ENCODE measurements around the gene CDRT15.
"Not testable (repeated sequence)": the region's sequence is repeated elsewhere in the genome, so short reads cannot be mapped to it uniquely, and the experiment has no call there.

The CDRT15 gene

GRCh38 chr17:14236762-14237161 lies at the start of gene CDRT15:
Gene CDRT15, minus strand, starts transcription at chr17:14236862. Its CDS starts 29 bp downstream, at chr17:14236833.
- H3K4me1 Mint-ChIP-seq, ATAC-seq, H3K27me3 Mint-ChIP-seq, DNase-seq, H3K27ac Mint-ChIP-seq, H3K9me3 Mint-ChIP-seq, H3K4me3 Mint-ChIP-seq: not testable (repeated sequence)

GRCh38 chr17:14282726-14283125 lies 46.1 kb upstream of the CDRT15 start:
- H3K4me3 Mint-ChIP-seq = no peak overlapping the region
- H3K4me1 Mint-ChIP-seq = no peaks in the 10 kb centered on the region
- no peak for DNase-seq
- no peak for ATAC-seq
- peaks cover 15% of the 10 kb centered on the region for H3K27me3 Mint-ChIP-seq
- no peak overlapping the region for H3K27ac Mint-ChIP-seq
- H3K9me3 Mint-ChIP-seq = peaks cover 0 to 5% of the 10 kb centered on the region in 2 donors

- DNase-seq = no peak
- H3K4me3 Mint-ChIP-seq = no peak overlapping the region
- H3K9me3 Mint-ChIP-seq = peaks cover 0 to 5% of the 10 kb centered on the region in 2 donors
Observed at GRCh38 chr17:14281530-14281929, 44.9 kb upstream of the CDRT15 start.

GRCh38 chr17:14276535-14277250 lies 40.0 kb upstream of the CDRT15 start:
- DNase-seq = no peak
- Mint-ChIP-seq H3K27me3 (no peaks in the 10 kb centered on the region), H3K4me1 (no peaks in the 10 kb centered on the region), H3K27ac (no peak overlapping the region), H3K9me3 (peaks cover 0 to 16% of the 10 kb centered on the region in 2 donors), H3K4me3 (no peak overlapping the region)
- ATAC-seq = no peak

More at GRCh38 chr17:14281530-14281929, 44.9 kb upstream of the CDRT15 start:
- H3K27ac Mint-ChIP-seq = no peak overlapping the region
- no peaks in the 10 kb centered on the region for H3K4me1 Mint-ChIP-seq
- peaks cover 15% of the 10 kb centered on the region for H3K27me3 Mint-ChIP-seq
- no peak for ATAC-seq

- Mint-ChIP-seq H3K27ac (no peak overlapping the region), H3K27me3 (no peaks in the 10 kb centered on the region), H3K4me3 (no peak overlapping the region), H3K9me3 (peaks cover 0 to 2% of the 10 kb centered on the region in 2 donors), H3K4me1 (no peaks in the 10 kb centered on the region)
- no peak for ATAC-seq
- DNase-seq = no peak
Observed at GRCh38 chr17:14270508-14270907, 33.8 kb upstream of the CDRT15 start.

- Mint-ChIP-seq H3K9me3 (no peaks in the 10 kb centered on the region), H3K27ac (no peak overlapping the region), H3K4me1 (no peaks in the 10 kb centered on the region), H3K4me3 (no peak overlapping the region), H3K27me3 (no peaks in the 10 kb centered on the region)
- DNase-seq (no peak), ATAC-seq (no peak)
Observed at GRCh38 chr17:14269473-14269872, 32.8 kb upstream of the CDRT15 start.

- no peaks in the 10 kb centered on the region for H3K27me3 Mint-ChIP-seq
- DNase-seq (no peak), ATAC-seq (no peak)
- no peaks in the 10 kb centered on the region for H3K9me3 Mint-ChIP-seq
- no peak overlapping the region for H3K4me3 Mint-ChIP-seq
- no peak overlapping the region for H3K27ac Mint-ChIP-seq
- no peaks in the 10 kb centered on the region for H3K4me1 Mint-ChIP-seq
Observed at GRCh38 chr17:14268264-14268663, 31.6 kb upstream of the CDRT15 start.

GRCh38 chr17:14261406-14261805 lies 24.7 kb upstream of the CDRT15 start:
- DNase-seq (no peak), ATAC-seq (no peak)
- no peaks in the 10 kb centered on the region for H3K4me1 Mint-ChIP-seq
- no peak overlapping the region for H3K27ac Mint-ChIP-seq
- no peak overlapping the region for H3K4me3 Mint-ChIP-seq
- no peaks in the 10 kb centered on the region for H3K9me3 Mint-ChIP-seq
- H3K27me3 Mint-ChIP-seq = no peaks in the 10 kb centered on the region

GRCh38 chr17:14245629-14246028 lies 9.0 kb upstream of the CDRT15 start:
- H3K9me3 Mint-ChIP-seq = no peaks in the 10 kb centered on the region
- no peaks in the 10 kb centered on the region for H3K27me3 Mint-ChIP-seq
- H3K4me1 Mint-ChIP-seq = no peaks in the 10 kb centered on the region
- no peak for DNase-seq
- no peak overlapping the region for H3K27ac Mint-ChIP-seq
- ATAC-seq = no peak
- H3K4me3 Mint-ChIP-seq = no peak overlapping the region

- Mint-ChIP-seq H3K9me3 (no peaks in the 10 kb centered on the region), H3K4me3 (no peak overlapping the region), H3K27ac (no peak overlapping the region), H3K4me1 (no peaks in the 10 kb centered on the region), H3K27me3 (no peaks in the 10 kb centered on the region)
- DNase-seq (no peak), ATAC-seq (no peak)
Observed at GRCh38 chr17:14245002-14245401, 8.3 kb upstream of the CDRT15 start.

GRCh38 chr17:14239271-14239670 lies 2.6 kb upstream of the CDRT15 start:
- H3K27ac Mint-ChIP-seq, H3K27me3 Mint-ChIP-seq, H3K4me1 Mint-ChIP-seq, H3K4me3 Mint-ChIP-seq, ATAC-seq, DNase-seq, H3K9me3 Mint-ChIP-seq: not testable (repeated sequence)

- not testable (repeated sequence) for H3K27me3 Mint-ChIP-seq, H3K4me1 Mint-ChIP-seq, H3K4me3 Mint-ChIP-seq, H3K9me3 Mint-ChIP-seq, H3K27ac Mint-ChIP-seq, ATAC-seq, DNase-seq
Observed at GRCh38 chr17:14236032-14236431, 630 bp downstream of the CDRT15 start.

- DNase-seq, H3K4me3 Mint-ChIP-seq, ATAC-seq, H3K27ac Mint-ChIP-seq, H3K4me1 Mint-ChIP-seq, H3K9me3 Mint-ChIP-seq, H3K27me3 Mint-ChIP-seq: not testable (repeated sequence)
Observed at GRCh38 chr17:14235047-14235446, 1.6 kb downstream of the CDRT15 start.

GRCh38 chr17:14231187-14231586 lies 5.5 kb downstream of the CDRT15 start:
- not testable (repeated sequence) for H3K27ac Mint-ChIP-seq, ATAC-seq, H3K4me1 Mint-ChIP-seq, H3K27me3 Mint-ChIP-seq, H3K4me3 Mint-ChIP-seq, DNase-seq, H3K9me3 Mint-ChIP-seq

GRCh38 chr17:14228903-14229302 lies 7.8 kb downstream of the CDRT15 start:
- peaks cover 0 to 4% of the 10 kb centered on the region in 2 donors for H3K9me3 Mint-ChIP-seq
- no peaks in the 10 kb centered on the region for H3K4me1 Mint-ChIP-seq
- ATAC-seq (no peak), DNase-seq (no peak)
- no peak overlapping the region for H3K27ac Mint-ChIP-seq
- no peak overlapping the region for H3K4me3 Mint-ChIP-seq
- no peaks in the 10 kb centered on the region for H3K27me3 Mint-ChIP-seq

- H3K4me3 Mint-ChIP-seq = no peak overlapping the region
- no peak overlapping the region for H3K27ac Mint-ChIP-seq
- ATAC-seq (no peak), DNase-seq (no peak)
- no peaks in the 10 kb centered on the region for H3K4me1 Mint-ChIP-seq
- H3K9me3 Mint-ChIP-seq = peaks cover 0 to 4% of the 10 kb centered on the region in 2 donors
- no peaks in the 10 kb centered on the region for H3K27me3 Mint-ChIP-seq
Observed at GRCh38 chr17:14227052-14227451, 9.6 kb downstream of the CDRT15 start.

Measured in stimulated activated naive CD8-positive, alpha-beta T cell treated with anti-CD3 and anti-CD28 coated beads, Interleukin-15, amount 100 ng/mL, for 72 hours (primary cell).